ENCODE data around the gene SIGLEC11.
"Not testable (repeated sequence)": the region's sequence is repeated elsewhere in the genome, so short reads cannot be mapped to it uniquely, and the experiment has no call there.

SIGLEC11 gene

GRCh38 chr19:49981603-49982593 is 20.9 kb upstream of the SIGLEC11 start:
- no peak for DNase-seq

DNA sequence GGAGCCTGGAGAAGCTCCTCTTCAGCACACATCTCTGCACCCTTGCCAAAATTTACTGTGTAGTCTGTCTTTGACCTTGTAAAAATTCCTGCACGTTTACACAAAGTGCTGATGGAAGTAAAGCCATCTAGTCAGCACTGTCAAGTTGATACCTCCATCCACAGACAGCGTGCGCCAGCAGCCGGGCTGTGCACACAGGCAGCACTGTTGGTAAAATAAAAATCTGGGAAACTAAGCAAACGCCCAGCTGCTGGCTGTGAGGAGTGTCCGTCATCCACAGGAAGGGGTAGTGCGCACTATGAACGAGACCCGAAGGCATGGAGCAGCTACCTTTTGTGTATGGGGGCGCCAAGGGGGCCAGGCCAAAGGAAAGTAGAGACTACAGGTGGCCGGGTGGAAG is 17.4 kb upstream of the SIGLEC11 start:
- no peak for DNase-seq

GRCh38 chr19:49977881-49978280 is 16.9 kb upstream of the SIGLEC11 start:
- no peak for DNase-seq

- DNase-seq = no peak
Observed at GRCh38 chr19:49977076-49977475, 16.1 kb upstream of the SIGLEC11 start.

- DNase-seq = no peak
Observed at GRCh38 chr19:49976496-49976895, 15.5 kb upstream of the SIGLEC11 start.

GRCh38 chr19:49975051-49975450 is 14.1 kb upstream of the SIGLEC11 start:
- DNase-seq = no peak

- DNase-seq = no peak
Observed at GRCh38 chr19:49973987-49974386, 13.0 kb upstream of the SIGLEC11 start.

GRCh38 chr19:49972841-49973240 is 11.9 kb upstream of the SIGLEC11 start:
- no peak for DNase-seq

DNA sequence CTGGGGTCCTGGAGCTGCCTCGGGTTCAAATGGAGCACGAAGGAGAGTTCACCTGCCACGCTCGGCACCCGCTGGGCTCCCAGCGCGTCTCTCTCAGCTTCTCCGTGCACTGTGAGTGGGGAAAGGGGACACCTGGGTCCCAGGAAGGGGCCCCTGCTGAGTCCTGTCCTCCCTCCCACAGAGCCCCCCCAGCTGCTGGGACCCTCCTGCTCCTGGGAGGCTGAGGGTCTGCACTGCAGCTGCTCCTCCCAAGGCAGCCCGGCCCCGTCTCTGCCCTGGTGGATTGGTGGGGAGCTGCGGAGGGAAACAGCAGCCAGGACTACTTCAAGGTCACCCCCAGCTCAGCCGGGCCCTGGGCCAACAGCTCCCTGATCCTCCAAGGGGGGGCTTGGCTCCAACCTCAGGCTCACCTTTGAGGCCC is 11.0 kb upstream of the SIGLEC11 start:
- DNase-seq = no peak

- DNase-seq = not testable (repeated sequence)
Observed at GRCh38 chr19:49969355-49969754, 8.4 kb upstream of the SIGLEC11 start.

DNA sequence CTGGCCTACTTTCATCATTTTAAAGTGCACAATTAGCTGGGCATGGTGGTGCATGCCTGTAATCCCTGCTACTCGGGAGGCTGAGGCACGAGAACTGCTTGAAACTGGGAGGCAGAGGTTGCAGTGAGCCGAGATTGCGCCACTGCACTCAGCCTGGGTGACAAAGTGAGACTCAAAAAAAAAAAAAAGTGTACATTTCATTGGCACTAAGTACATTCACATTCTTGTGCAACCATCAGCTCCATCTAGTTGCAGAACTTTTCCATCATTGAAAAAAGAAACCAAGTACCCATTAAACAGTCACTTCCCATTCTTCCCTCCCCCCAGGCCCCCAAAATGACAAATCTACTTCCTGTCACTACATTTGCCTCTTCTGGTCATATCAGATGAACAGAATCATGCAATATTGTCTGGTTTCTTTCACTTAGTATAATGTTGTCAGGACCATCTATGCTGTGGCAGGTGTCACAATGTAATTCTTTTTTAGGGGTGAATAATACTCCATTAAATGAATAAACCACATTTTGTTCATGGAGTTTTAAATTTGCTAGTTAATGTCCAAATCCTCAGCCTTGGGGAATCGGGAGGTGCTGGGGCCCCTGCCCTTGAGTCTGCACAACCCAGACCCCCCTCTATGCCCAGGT is 7.4 kb upstream of the SIGLEC11 start:
- no peak for DNase-seq

- not testable (repeated sequence) for DNase-seq
Observed at GRCh38 chr19:49959892-49960291, 1.1 kb downstream of the SIGLEC11 start.

DNA sequence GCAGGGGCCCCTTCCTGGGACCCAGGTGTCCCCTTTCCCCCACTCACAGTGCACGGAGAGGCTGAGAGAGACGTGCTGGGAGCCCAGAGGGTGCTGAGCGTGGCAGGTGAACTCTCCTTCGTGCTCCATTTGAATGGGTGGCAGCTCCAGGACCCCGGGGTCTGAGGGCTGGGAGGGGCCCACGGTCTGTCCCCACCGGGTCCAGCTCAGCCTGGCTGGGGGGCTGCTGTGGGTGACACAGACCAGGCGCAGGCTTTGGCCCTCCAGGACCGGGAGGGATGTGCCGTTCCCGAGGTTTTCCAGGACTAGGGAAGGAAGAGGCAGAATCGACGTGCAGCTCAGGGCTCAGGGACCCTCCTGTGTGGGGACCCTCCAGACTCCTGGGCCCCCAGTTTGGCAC is 2.4 kb downstream of the SIGLEC11 start:
- not testable (repeated sequence) for DNase-seq

- DNase-seq = not testable (repeated sequence)
Observed at GRCh38 chr19:49958144-49958543, 2.8 kb downstream of the SIGLEC11 start.

DNA sequence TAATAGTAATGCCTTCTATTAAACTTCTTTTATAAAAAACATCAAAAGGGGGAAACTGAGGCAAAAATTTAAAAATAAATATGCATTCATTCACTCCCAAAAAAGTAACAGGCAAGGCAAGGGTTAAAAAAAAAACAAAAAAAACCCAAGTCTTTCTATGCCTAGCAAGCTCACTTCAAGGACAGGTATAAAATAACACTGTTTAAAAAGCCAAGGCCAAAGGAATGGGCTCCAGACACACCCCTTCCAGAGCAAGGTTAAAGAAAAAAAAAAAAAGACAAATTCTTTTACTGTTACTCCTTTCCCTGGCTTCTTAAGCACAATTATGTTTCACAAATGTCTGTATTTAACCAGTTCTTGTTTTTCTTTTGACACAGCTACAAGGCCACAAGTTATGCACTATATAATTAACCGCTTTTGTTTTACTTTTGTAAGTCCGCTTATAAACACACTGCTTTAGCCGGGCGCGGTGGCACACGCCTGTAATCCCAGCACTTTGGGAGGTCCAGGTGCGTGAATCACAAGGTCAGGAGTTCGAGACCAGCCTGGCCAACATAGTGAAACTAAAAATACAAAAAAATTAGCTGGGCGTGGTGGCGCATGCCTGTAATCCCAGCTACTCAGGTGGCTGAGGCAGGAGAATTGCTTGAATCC is 3.6 kb downstream of the SIGLEC11 start:
- DNase-seq = no peak

GRCh38 chr19:49956115-49956495 is 4.9 kb downstream of the SIGLEC11 start:
- DNase-seq = no peak

- DNase-seq = no peak
Observed at GRCh38 chr19:49954933-49955332, 6.0 kb downstream of the SIGLEC11 start.

DNA sequence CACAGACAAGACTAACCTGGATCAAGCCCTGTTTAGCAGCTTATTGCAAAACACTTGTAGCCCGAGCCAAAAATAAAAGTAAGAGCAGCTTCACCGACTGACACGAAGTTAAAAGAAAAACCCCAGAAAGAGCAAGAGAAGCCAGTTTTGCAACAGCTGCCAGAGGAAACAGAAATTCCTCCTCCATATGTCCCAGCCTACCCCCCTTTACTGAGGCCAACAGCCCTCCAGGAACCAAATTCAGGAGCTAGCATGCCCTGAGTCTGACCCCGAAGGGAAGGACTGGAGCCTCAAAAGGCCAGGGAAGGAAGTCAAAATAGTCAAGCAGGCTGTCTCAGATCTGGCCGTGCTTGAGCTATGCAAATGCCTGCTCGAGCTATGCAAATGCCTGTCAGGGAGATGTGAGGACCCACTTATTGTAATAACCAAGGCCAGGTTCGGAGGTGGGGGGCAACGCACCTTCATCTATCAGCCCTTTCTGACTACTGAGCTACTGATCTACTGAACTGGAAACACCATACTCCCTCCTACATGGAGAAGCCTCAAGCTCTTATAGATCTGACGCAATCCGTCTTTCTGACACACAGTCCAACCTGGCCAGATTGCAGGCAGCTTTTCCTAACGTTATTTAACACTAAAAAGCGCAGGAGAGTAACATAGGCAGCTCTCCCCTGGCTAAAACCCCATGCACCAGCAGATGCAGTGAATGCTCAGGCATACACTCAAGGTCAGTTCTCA is 6.7 kb downstream of the SIGLEC11 start:
- no peak for DNase-seq

GRCh38 chr19:49953416-49953815 is 7.6 kb downstream of the SIGLEC11 start:
- no peak for DNase-seq

- no peak for DNase-seq
Observed at GRCh38 chr19:49952906-49953305, 8.1 kb downstream of the SIGLEC11 start.

DNA sequence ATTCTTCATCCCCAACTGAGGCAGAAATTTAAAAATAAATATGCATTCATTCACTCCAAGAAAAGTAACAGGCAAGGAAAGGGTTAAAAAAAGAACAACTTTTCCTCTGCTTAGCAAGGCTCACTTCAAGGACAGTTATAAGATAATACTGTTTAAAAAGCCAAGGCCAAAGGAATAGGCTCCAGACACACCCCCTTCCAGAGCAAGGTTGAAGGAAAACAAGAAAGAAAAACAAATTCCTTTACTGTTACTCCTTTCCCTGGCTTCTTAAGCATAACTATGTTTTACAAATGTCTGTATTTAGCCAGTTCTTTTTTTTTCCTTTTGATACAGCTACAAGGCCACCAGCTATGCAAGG is 8.5 kb downstream of the SIGLEC11 start:
- DNase-seq = no peak

DNA sequence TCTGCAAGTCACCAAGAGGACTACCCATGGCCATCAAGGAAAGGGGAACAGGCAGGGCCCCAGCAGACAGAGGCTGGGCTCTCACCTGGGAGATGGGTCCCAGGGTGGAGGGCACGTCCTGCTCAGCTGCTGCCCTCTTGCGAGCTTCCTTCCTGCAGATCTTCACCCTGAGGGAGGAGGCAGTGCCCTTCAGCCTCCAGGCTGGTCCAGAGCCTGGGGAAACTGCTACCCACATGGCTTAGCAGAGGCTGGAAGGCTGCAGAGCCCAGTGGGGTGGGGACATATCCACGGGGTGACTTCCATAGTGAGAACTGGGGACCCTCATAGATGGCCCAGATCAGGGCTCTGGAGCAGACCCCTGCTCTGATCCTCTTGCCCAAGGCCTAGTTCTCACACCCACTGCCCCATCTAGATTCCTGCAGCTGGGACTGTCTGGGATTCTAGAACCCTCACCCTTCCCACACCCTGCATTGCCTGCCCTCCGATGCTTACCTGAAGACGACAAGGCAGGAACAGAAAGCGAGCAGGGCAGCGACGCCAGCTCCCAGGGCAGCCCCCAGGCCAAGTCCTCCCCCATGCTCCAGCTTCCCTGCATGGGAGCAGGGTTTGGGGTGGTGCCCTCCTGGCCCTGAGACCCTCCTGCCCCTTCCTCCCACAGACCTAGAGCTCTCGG is 9.0 kb downstream of the SIGLEC11 start:
- DNase-seq = no peak
